Activated CD4-positive, alpha-beta T cell treated with anti-CD3 and anti-CD28 coated beads, Interleukin-2, amount 10 ng/mL, durations not matched to agents 7 days and 5 days (primary cell): Measurements from ENCODE around the gene R3HDM2. TPM values are rescaled to one million over a fixed set of nuclear protein-coding genes. Genes with fewer than 3 reads are reported as not detected.

Source experiments
- CTCF ChIA-PET: fragments of 350-600 bp; sonication (Branson Sonifier 250); formaldehyde crosslinking; loops from one replicate; lab custom pipeline; 2021; ENCODE audit warnings: antibody characterized with exemption; lab: Charles Lee
- POLR2A ChIA-PET: fragments of 350-600 bp; sonication (Branson Sonifier 250); formaldehyde crosslinking; loops from one replicate; lab custom pipeline; 2021; ENCODE audit warnings: antibody characterized with exemption; lab: Charles Lee
- DNase-seq: peaks from one replicate; pipeline ENCODE4 v3.0.0-alpha.2; 2020
- H3K27ac Mint-ChIP-seq: one replicate; pipeline ENCODE4 v1.8.0; 2021; ENCODE audit warnings: mild to moderate bottlenecking, moderate library complexity, mixed read lengths
- H3K27me3 Mint-ChIP-seq: one replicate; pipeline ENCODE4 v1.8.0; 2021; ENCODE audit warnings: mixed read lengths
- H3K36me3 Mint-ChIP-seq: one replicate; pipeline ENCODE4 v1.8.0; 2021; ENCODE audit warnings: low read depth, mixed read lengths
- H3K4me1 Mint-ChIP-seq: one replicate; pipeline ENCODE4 v1.8.0; 2021; ENCODE audit warnings: mixed read lengths
- H3K4me3 Mint-ChIP-seq: one replicate; pipeline ENCODE4 v1.8.0; 2021; ENCODE audit warnings: mild to moderate bottlenecking, moderate library complexity, mixed read lengths
- H3K9me3 Mint-ChIP-seq: one replicate; pipeline ENCODE4 v1.8.0; 2021; ENCODE audit warnings: mixed read lengths
- total RNA-seq, 2 experiments: library from RNA; stranded (reverse); gene quantifications; one replicate each; pipeline ENCODE4 v1.2.3, GENCODE V29; 2021

The R3HDM2 gene
- 10 to 100 TPM; 71.6 to 74.5 TPM for total RNA-seq

GRCh38 chr12:57430931-57431566 lies at the start of gene R3HDM2:
R3HDM2 (minus strand) TSS chr12:57431043; CDS start chr12:57310428, 120,615 bp downstream.
- peak within 1 kb of the TSS; percentile 100 for H3K27ac Mint-ChIP-seq
- peak within 1 kb of the TSS; percentile 100 for H3K4me3 Mint-ChIP-seq
- peak; percentile 95 for DNase-seq
- no peaks in the 10 kb centered on the region for H3K27me3 Mint-ChIP-seq
- no peaks in the 10 kb centered on the region for H3K9me3 Mint-ChIP-seq
- H3K36me3 Mint-ChIP-seq: peaks cover 11% of the 10 kb centered on the region
- ChIA-PET CTCF (interaction anchor here (0.9 to 2.7 kb wide), 2 partner anchors 24 to 28 kb away, joined by 3 to 10 read pairs; partner anchors contain the start of gene INHBE), POLR2A (no interaction called here)
- peaks cover 42% of the 10 kb centered on the region for H3K4me1 Mint-ChIP-seq

- H3K27me3 Mint-ChIP-seq: no peaks in the 10 kb centered on the region
- H3K4me1 Mint-ChIP-seq: peaks cover 56% of the 10 kb centered on the region
- peak within 1 kb of the TSS; percentile 91 for H3K4me3 Mint-ChIP-seq
- ChIA-PET POLR2A (interaction anchor here (0.7 kb wide), 1 partner anchor 237 kb away, joined by 3 read pairs; no protein-coding TSS in a partner anchor), CTCF (interaction anchor here (0.6 to 2.9 kb wide), 9 partner anchors 7 to 254 kb away, joined by 3 to 17 read pairs (median 3); partner anchors contain the start of gene GLI1)
- H3K36me3 Mint-ChIP-seq: peaks cover 35% of the 10 kb centered on the region
- no peaks in the 10 kb centered on the region for H3K9me3 Mint-ChIP-seq
- H3K27ac Mint-ChIP-seq: peak within 1 kb of the TSS; percentile 93
- peak; percentile 75 for DNase-seq
Measured at GRCh38 chr12:57479376-57480115, 48.7 kb upstream of the R3HDM2 start, which contains the start of gene ARHGAP9. ARHGAP9 (minus strand) TSS chr12:57479866; CDS start chr12:57479406, 460 bp downstream.

GRCh38 chr12:57479043-57479375 lies 48.2 kb upstream of the R3HDM2 start:
- ChIA-PET POLR2A (interaction anchor here (0.7 kb wide), 1 partner anchor 238 kb away, joined by 3 read pairs; no protein-coding TSS in a partner anchor), CTCF (interaction anchor here (0.6 to 2.9 kb wide), 5 partner anchors 8 to 253 kb away, joined by 3 to 17 read pairs (median 4); partner anchors contain the start of gene GLI1)
- DNase-seq: no peak
- peak overlapping the region; percentile 93 for H3K27ac Mint-ChIP-seq
- H3K4me3 Mint-ChIP-seq: peak overlapping the region; percentile 91
- H3K36me3 Mint-ChIP-seq: peaks cover 41% of the 10 kb centered on the region
- H3K27me3 Mint-ChIP-seq: no peaks in the 10 kb centered on the region
- H3K9me3 Mint-ChIP-seq: no peaks in the 10 kb centered on the region
- H3K4me1 Mint-ChIP-seq: peaks cover 62% of the 10 kb centered on the region

DNA sequence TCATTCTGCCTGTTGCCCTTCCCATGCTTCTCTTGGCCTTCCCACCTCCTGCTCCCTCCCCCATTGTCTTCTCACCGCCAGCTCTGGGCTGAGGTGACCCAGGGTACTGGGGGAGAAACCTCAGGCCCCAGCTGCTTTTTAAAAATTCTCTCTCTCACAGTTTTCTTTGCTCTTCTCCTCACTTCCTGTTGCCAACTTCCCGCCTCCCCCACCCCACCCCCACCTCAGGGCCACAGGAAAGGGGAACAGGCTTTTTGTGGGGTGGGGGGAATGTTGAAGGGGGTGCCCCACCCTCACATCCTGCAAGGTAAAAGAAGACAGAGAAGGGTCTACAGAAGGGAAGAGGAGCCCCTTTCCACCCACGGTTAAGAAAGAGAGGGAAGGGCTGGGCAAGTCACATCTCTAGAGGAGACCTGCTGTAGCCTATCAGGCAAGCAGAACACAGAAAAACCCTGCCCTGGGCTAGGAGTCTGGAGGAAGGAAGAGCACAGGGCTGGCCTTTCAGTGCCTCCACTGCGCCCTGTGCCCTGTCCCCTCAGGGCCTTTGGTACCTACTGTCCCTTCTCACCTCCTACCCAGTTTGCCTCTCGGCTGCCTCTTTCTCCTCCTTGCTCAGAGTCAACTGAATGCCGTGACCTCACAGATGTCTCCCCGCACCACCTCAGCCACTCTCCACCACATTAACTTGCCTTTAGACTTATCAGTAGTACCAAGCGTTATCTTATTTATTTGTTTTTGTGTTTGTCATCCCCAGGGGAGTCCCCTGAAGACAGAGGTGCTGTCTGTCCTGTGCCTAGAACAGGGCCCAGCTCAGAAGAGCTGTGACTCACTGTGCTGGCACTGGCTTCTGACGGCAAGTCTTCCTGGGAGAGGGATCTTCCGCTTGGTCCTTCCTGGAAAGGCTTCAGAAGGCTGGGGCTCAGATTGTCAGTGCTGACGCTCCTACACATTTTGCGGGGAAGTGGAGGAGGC lies 47.2 kb upstream of the R3HDM2 start:
- POLR2A ChIA-PET: no interaction called here
- peak; percentile 68 for DNase-seq
- Mint-ChIP-seq H3K4me1 (peaks cover 64% of the 10 kb centered on the region), H3K9me3 (no peaks in the 10 kb centered on the region), H3K4me3 (peak overlapping the region; percentile 91), H3K27me3 (no peaks in the 10 kb centered on the region), H3K27ac (peak overlapping the region; percentile 93), H3K36me3 (peaks cover 48% of the 10 kb centered on the region)
- CTCF ChIA-PET: interaction anchor here (0.9 to 2.9 kb wide), 12 partner anchors 7 to 252 kb away, joined by 3 to 23 read pairs (median 6); partner anchors contain the start of genes GLI1 and INHBE

GRCh38 chr12:57476993-57477709 lies 46.3 kb upstream of the R3HDM2 start:
- ChIA-PET CTCF (interaction anchor here (0.7 to 2.6 kb wide), 12 partner anchors 8 to 238 kb away, joined by 3 to 23 read pairs (median 6); partner anchors contain the start of genes B4GALNT1, GLI1 and INHBE), POLR2A (no interaction called here)
- Mint-ChIP-seq H3K27me3 (no peaks in the 10 kb centered on the region), H3K4me3 (peak overlapping the region; percentile 91), H3K4me1 (peaks cover 70% of the 10 kb centered on the region), H3K36me3 (peaks cover 55% of the 10 kb centered on the region), H3K9me3 (no peaks in the 10 kb centered on the region), H3K27ac (peak overlapping the region; percentile 93)
- peak; percentile 30 for DNase-seq

GRCh38 chr12:57476162-57476992 lies 45.5 kb upstream of the R3HDM2 start:
- peak; percentile 80 for DNase-seq
- Mint-ChIP-seq H3K36me3 (peaks cover 60% of the 10 kb centered on the region), H3K4me1 (peaks cover 69% of the 10 kb centered on the region), H3K4me3 (peak overlapping the region; percentile 91), H3K9me3 (no peaks in the 10 kb centered on the region), H3K27me3 (no peaks in the 10 kb centered on the region), H3K27ac (peak overlapping the region; percentile 93)
- POLR2A ChIA-PET: no interaction called here
- CTCF ChIA-PET: interaction anchor here (0.6 to 2.6 kb wide), 14 partner anchors 9 to 274 kb away, joined by 3 to 23 read pairs (median 4); partner anchors contain the start of genes B4GALNT1, GLI1 and INHBE

- CTCF ChIA-PET: interaction anchor here (0.6 to 2.4 kb wide), 13 partner anchors 9 to 233 kb away, joined by 3 to 14 read pairs (median 5); partner anchors contain the start of genes GLI1 and INHBE
- Mint-ChIP-seq H3K4me1 (peaks cover 61% of the 10 kb centered on the region), H3K27ac (peak overlapping the region; percentile 93), H3K27me3 (no peaks in the 10 kb centered on the region), H3K4me3 (peak overlapping the region; percentile 91), H3K9me3 (no peaks in the 10 kb centered on the region), H3K36me3 (peaks cover 66% of the 10 kb centered on the region)
- POLR2A ChIA-PET: no interaction called here
- no peak for DNase-seq
Measured at GRCh38 chr12:57475271-57476161, 44.7 kb upstream of the R3HDM2 start.

- DNase-seq: no peak
- Mint-ChIP-seq H3K4me1 (peaks cover 55% of the 10 kb centered on the region), H3K36me3 (peaks cover 65% of the 10 kb centered on the region), H3K27me3 (no peaks in the 10 kb centered on the region), H3K27ac (peak overlapping the region; percentile 47), H3K9me3 (no peaks in the 10 kb centered on the region), H3K4me3 (peak overlapping the region; percentile 49)
- ChIA-PET POLR2A (interaction anchor here (0.6 kb wide), 1 partner anchor 78 kb away, joined by 3 read pairs; no protein-coding TSS in a partner anchor), CTCF (interaction anchor here (1.0 to 2.4 kb wide), 7 partner anchors 10 to 232 kb away, joined by 3 to 14 read pairs (median 4); partner anchors contain the start of gene GLI1)
Measured at GRCh38 chr12:57474862-57475261, 44.0 kb upstream of the R3HDM2 start.

DNA sequence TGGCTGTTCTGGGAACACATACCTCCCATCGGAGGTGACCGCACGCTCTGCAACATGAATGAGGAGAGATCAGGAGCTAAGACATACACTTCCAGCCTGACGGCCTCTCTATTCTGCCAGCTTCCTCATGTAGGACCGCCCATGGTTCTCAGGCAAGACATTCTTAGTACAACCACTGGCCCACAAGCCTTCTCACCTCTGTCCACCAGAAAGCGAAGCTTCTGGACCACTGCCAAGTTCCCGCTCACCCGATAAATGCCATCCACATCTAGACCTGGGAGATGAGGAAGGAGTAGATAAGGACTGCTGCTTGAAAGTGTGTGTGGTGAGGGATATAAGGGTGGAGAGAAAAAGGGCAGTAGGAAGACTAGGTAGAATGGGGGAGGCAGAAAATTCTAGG lies 43.6 kb upstream of the R3HDM2 start:
- Mint-ChIP-seq H3K27me3 (no peaks in the 10 kb centered on the region), H3K27ac (peak overlapping the region; percentile 47), H3K36me3 (peaks cover 65% of the 10 kb centered on the region), H3K4me3 (peak overlapping the region; percentile 49), H3K4me1 (peaks cover 51% of the 10 kb centered on the region), H3K9me3 (no peaks in the 10 kb centered on the region)
- ChIA-PET CTCF (interaction anchor here (0.5 to 2.4 kb wide), 8 partner anchors 10 to 232 kb away, joined by 3 to 14 read pairs (median 4); partner anchors contain the start of genes DCTN2 and GLI1), POLR2A (interaction anchor here (0.6 kb wide), 1 partner anchor 79 kb away, joined by 3 read pairs; no protein-coding TSS in a partner anchor)
- no peak for DNase-seq

- H3K27ac Mint-ChIP-seq: no peak overlapping the region
Measured at GRCh38 chr12:57473886-57474285, 43.0 kb upstream of the R3HDM2 start.

More at GRCh38 chr12:57473886-57474285, 43.0 kb upstream of the R3HDM2 start:
- ChIA-PET CTCF (interaction anchor here (0.5 to 2.4 kb wide), 6 partner anchors 11 to 73 kb away, joined by 3 to 14 read pairs (median 4); partner anchors contain the start of genes DCTN2 and GLI1), POLR2A (no interaction called here)
- peak overlapping the region; percentile 49 for H3K4me3 Mint-ChIP-seq
- no peaks in the 10 kb centered on the region for H3K9me3 Mint-ChIP-seq
- peaks cover 45% of the 10 kb centered on the region for H3K4me1 Mint-ChIP-seq
- H3K27me3 Mint-ChIP-seq: no peaks in the 10 kb centered on the region
- DNase-seq: no peak
- H3K36me3 Mint-ChIP-seq: peaks cover 68% of the 10 kb centered on the region
